Stimulated activated CD8-positive, alpha-beta memory T cell treated with anti-CD3 and anti-CD28 coated beads, Interleukin-7, amount 100 ng/mL, for 48 hours (primary cell): ENCODE data around the gene TEX28.
"Not testable (repeated sequence)": the region's sequence is repeated elsewhere in the genome, so short reads cannot be mapped to it uniquely, and the experiment has no call there.

Source experiments
- DNase-seq, 2 donors: peaks; one replicate each; pipeline ENCODE4 v3.0.0-alpha.2; 2020; ENCODE audit warnings: low read depth in 1 of 2; ENCODE audit errors: extremely low read depth in 1 of 2

TEX28 gene

GRCh38 chrX:154248076-154248475 is 46.8 kb downstream of the TEX28 start:
- DNase-seq, result not testable (repeated sequence)

DNA sequence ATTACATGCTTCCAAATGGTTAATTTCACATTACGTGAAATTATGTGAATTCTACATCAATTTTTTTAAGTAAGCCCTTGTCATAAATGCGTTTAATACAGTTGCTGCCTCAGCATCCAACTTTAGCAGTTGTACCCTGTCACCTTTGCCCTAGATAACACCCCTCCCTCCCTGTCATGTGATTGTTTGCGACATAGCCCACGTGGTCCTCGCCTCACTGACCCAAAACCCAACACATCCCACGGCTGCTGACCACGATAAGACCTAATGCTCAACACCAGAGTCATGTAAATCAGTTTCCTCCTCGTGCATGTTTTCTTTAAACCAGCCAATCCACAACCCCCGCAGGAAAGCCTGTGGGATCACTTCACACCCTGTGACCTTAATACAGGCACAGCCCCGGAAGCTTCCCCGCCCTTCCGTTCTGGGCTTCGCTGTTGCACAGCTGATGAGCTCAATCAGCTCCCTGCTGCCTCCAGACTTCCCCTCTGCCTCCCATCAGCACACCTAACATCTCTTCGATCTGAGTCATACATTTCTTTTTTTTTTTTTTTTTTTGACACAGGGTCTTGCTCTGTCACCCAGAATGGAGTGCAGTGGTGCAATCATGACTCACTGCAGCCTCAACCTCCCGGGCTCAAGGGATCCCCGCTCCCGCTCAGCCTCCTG is 47.4 kb downstream of the TEX28 start:
- not testable (repeated sequence) for DNase-seq

- not testable (repeated sequence) for DNase-seq
Measured at GRCh38 chrX:154239982-154240503, 54.9 kb downstream of the TEX28 start.

DNA sequence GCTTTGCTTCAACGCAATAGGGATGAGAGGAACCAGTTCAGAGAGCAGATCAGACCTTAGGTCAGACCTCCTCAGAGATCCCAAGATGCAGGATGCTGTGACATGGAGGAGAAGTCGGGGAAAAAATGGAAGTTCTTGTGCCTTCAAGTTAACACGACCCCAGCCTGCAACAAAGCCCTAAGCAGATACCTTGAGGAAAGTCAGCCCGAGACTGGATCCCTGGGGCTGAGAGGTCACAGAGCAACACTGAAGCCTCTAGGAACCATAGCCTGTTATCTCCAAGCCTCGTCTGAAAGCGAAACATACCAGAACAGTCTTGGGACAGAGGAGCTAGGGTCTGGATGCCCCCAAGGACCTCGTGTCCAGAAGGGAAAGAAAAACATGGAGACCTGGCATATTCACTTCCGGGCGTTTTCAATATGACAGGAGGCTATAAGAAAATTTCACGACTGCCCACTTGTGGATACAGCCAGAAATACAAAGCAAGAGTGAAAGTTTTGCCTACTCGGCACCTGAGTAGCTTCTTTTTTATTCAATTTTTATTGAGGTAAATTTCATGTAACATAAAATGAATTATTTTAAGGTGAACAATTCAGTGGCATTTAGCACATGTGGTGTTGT is 55.9 kb downstream of the TEX28 start:
- not testable (repeated sequence) for DNase-seq

GRCh38 chrX:154233620-154234019 is 61.3 kb downstream of the TEX28 start:
- DNase-seq, result not testable (repeated sequence)

DNA sequence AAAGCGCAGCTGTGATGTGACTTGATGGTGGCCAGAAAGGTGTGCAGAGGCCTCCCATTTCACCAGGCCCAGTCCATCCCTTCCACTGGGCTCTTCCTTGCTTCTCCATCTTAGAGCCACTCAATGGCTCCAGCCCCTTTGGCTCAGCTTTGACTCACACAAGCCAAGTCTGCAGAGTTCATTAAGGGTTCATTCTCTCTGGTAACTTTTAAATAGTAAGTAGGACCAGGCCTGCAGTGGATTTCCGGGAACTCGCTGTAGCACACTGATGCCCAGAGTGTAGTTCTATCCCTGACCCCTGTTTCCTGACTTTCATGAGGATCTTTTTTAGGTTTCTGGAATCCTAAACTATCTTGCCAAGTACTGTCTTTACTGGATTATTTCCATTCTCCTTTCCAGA is 63.5 kb downstream of the TEX28 start:
- DNase-seq, result not testable (repeated sequence)

- not testable (repeated sequence) for DNase-seq
Measured at GRCh38 chrX:154226706-154227105, 68.2 kb downstream of the TEX28 start.

DNA sequence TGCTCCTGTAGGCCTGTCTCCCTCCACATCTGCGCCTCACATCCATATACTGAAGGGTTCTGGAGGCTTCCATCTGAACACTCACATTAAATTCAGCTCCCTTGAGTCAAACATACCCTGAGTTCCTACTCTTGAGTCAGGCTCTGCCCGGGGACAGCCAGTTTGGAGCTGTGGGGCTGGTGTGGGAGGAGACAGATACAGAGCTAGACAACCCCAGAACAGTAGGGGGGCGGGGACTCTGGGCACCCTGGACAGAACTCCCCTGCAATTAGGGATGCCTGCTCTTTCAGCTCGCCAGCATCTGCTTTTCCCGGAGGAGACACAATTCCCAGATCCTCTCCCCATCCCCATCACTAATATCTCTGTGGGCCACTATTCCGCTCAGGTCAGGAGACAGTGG is 69.6 kb downstream of the TEX28 start:
- not testable (repeated sequence) for DNase-seq
